HepG2 (cell line): Measurements from ENCODE around the gene SLC22A23. TPM values are rescaled to one million over a fixed set of nuclear protein-coding genes. Genes with fewer than 3 reads are reported as not detected.

Experiments used
- BHLHE40 ChIP-seq: IDR thresholded peaks from 2 replicates; pipeline ENCODE4 v1.6.1; 2011; ENCODE audit warnings: low read length, improper control_type of control experiment
- CEBPB ChIP-seq: IDR thresholded peaks from 2 replicates; pipeline ENCODE4 v1.6.1; 2011; ENCODE audit warnings: low read depth, low read length, improper control_type of control experiment, borderline replicate concordance
- E2F1 ChIP-seq: sonication (generic); formaldehyde crosslinking; IDR thresholded peaks from 2 replicates; pipeline ENCODE4 v1.5.0; 2020; ENCODE audit warnings: missing genetic modification reagents
- FIP1L1 ChIP-seq: fragments of 200-400 bp; formaldehyde crosslinking; IDR thresholded peaks from 2 replicates; pipeline ENCODE4 v1.6.1; 2018; ENCODE audit warnings: low read depth, mild to moderate bottlenecking, low read length, moderate library complexity, borderline replicate concordance; ENCODE audit not compliant: insufficient read depth
- HIVEP1 ChIP-seq: sonication (generic); formaldehyde crosslinking; IDR thresholded peaks from 2 replicates; pipeline ENCODE4 v1.4.0; 2020; ENCODE audit warnings: mild to moderate bottlenecking, missing genetic modification reagents
- KLF13 ChIP-seq: sonication (generic); formaldehyde crosslinking; IDR thresholded peaks from 2 replicates; pipeline ENCODE4 v1.4.0; 2020; ENCODE audit warnings: mild to moderate bottlenecking, missing genetic modification reagents
- KLF15 ChIP-seq: sonication (generic); formaldehyde crosslinking; IDR thresholded peaks from 2 replicates; pipeline ENCODE4 v1.8.1; 2023; ENCODE audit warnings: borderline replicate concordance, mild to moderate bottlenecking, inconsistent platforms, missing genetic modification reagents, mixed read lengths
- MXI1 ChIP-seq: IDR thresholded peaks from 3 replicates; pipeline ENCODE4 v1.6.1; 2012; ENCODE audit warnings: low read depth, low read length, inconsistent platforms, borderline replicate concordance
- RBM39 ChIP-seq: fragments of 200-400 bp; formaldehyde crosslinking; IDR thresholded peaks from one replicate; pipeline ENCODE4 v1.6.1; 2018; ENCODE audit warnings: antibody characterized with exemption, mild to moderate bottlenecking, low read depth, low read length; ENCODE audit not compliant: poor library complexity, severe bottlenecking
- REST ChIP-seq, 2 experiments: IDR thresholded peaks; 2 replicates each; pipeline ENCODE4 v1.6.1; 2011 to 2012; ENCODE audit warnings: low read length in 2 of 2, borderline replicate concordance in 1 of 2, low read depth in 1 of 2, mild to moderate bottlenecking in 1 of 2, moderate library complexity in 1 of 2
- RFX5 ChIP-seq: IDR thresholded peaks from 2 replicates; pipeline ENCODE4 v1.6.1; 2011; ENCODE audit warnings: low read depth, low read length, improper control_type of control experiment
- RXRA ChIP-seq: sonication (generic); formaldehyde crosslinking; IDR thresholded peaks from 2 replicates; pipeline ENCODE4 v1.5.1; 2020; ENCODE audit warnings: missing genetic modification reagents
- SOX13 ChIP-seq, 3 experiments: fragments of 450-650 bp in 1 of 3; sonication (generic) in 1 of 3; formaldehyde crosslinking in 1 of 3; IDR thresholded peaks in 2 of 3; conservative IDR thresholded peaks in 1 of 3; 2 replicates each; pipeline versions ENCODE4 v1.5.0 to v1.6.1; 2016 to 2020; ENCODE audit warnings: antibody characterized with exemption in 1 of 3, mild to moderate bottlenecking in 1 of 3, missing compliant biosample characterization in 1 of 3, missing genetic modification reagents in 1 of 3, moderate library complexity in 1 of 3
- SRY ChIP-seq: sonication (generic); formaldehyde crosslinking; IDR thresholded peaks from 2 replicates; pipeline ENCODE4 v1.8.0; 2022; ENCODE audit warnings: mild to moderate bottlenecking, missing genetic modification reagents
- TSC22D2 ChIP-seq: sonication (generic); formaldehyde crosslinking; IDR thresholded peaks from 2 replicates; pipeline ENCODE4 v1.5.1; 2020; ENCODE audit warnings: missing genetic modification reagents, mild to moderate bottlenecking, borderline replicate concordance
- ZFYVE20 ChIP-seq: sonication (generic); formaldehyde crosslinking; IDR thresholded peaks from 2 replicates; pipeline ENCODE4 v1.8.0; 2023; ENCODE audit warnings: low read depth, mild to moderate bottlenecking, moderate library complexity, missing genetic modification reagents, borderline replicate concordance
- ZNF20 ChIP-seq: sonication (generic); formaldehyde crosslinking; IDR thresholded peaks from 2 replicates; pipeline ENCODE4 v1.4.0; 2020; ENCODE audit warnings: mild to moderate bottlenecking, moderate library complexity, missing genetic modification reagents
- ZNF256 ChIP-seq: sonication (generic); formaldehyde crosslinking; conservative IDR thresholded peaks from 2 replicates; pipeline ENCODE4 v1.4.0; 2020; ENCODE audit warnings: missing genetic modification reagents
- ZNF572 ChIP-seq: sonication (generic); formaldehyde crosslinking; IDR thresholded peaks from 2 replicates; pipeline ENCODE4 v1.5.1; 2020; ENCODE audit warnings: mild to moderate bottlenecking, missing genetic modification reagents
- ZNF780A ChIP-seq: sonication (generic); formaldehyde crosslinking; IDR thresholded peaks from 2 replicates; pipeline ENCODE4 v1.8.0; 2022; ENCODE audit warnings: mild to moderate bottlenecking, missing genetic modification reagents, moderate library complexity
- polyA plus RNA-seq, 8 experiments: library from polyadenylated mRNA; depleted of rRNA in 3 of 8; stranded (reverse) in 7 of 8; unstranded in 1 of 8; fragments of >200 nt; fragmentation: Illumina TruSeq in 4 of 8; extraction: Trizol in 4 of 8; gene quantifications; 2 replicates each; pipeline versions ENCODE4 v1.2.1 to v1.2.3, GENCODE V29; 2011 to 2016; ENCODE audit warnings: low read depth in 4 of 8, missing spikeins in 1 of 8, mixed read lengths in 1 of 8; ENCODE audit not compliant: insufficient read depth in 1 of 8
- total RNA-seq, 5 experiments: library from RNA; depleted of rRNA; stranded (reverse); fragments of >200 nt; fragmentation: Illumina TruSeq; extraction: Trizol; gene quantifications; 2 replicates each; pipeline ENCODE4 v1.2.3, GENCODE V29; 2016; ENCODE audit warnings: low read depth in 1 of 5
- TF ChIP-seq, protein P1 (sequence below): sonication (generic); formaldehyde crosslinking; IDR thresholded peaks from 2 replicates; pipeline ENCODE4 v1.4.0; 2020; ENCODE audit warnings: missing genetic modification reagents

SLC22A23 gene
- total and polyA plus RNA-seq, 2 of the 13 experiments (the other 11 are each of a cell fraction or from before 2014, with no cell fraction given) = 11.8 to 17.5 TPM

DNA sequence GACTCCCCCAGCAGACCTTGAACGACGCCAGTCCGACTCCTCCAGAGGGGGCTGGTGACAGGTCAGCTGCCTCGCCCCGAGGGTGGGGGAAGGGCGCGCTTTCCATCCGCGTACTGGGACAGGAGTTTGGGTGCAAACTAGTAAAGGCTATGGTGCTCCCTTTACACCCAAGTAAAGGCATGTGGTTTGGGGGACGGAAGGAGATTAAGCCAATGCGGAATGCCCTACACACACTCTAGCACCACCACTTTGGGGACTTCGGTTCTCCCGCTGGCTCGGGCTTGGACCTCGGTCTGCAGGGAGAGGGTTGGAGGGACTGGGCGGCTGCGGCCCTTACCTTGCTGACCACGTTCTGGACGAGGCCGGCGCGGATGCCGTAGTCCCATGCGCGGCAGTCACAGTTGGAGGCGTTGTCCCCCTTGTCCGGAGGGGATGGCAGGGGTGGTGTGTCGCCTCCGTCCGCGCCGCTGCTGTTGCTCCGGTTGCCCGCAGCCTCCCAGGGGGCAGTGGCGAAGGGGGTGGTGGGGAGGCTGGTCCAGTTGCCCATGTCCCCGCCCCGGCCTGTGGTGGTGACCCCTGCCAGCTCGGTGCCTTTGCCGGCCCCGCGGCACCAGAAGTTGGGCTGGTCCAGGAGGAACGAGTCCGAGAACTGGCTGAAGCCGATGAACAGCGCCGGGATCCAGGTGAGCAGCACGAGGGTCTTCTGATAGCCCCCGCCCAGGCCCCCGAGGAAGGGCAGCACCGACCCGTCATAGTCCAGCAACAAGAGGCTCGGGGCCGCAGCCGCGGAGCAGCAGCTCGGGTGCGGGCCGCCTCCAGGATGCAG lies 1.1 kb downstream of the SLC22A23 start (continued):
- peak; percentile 33; the same call in 1 of the 3 replicates for TF ChIP-seq MXI1
- TF ChIP-seq ZNF572 = no peak
- TF ChIP-seq, protein P1, sequence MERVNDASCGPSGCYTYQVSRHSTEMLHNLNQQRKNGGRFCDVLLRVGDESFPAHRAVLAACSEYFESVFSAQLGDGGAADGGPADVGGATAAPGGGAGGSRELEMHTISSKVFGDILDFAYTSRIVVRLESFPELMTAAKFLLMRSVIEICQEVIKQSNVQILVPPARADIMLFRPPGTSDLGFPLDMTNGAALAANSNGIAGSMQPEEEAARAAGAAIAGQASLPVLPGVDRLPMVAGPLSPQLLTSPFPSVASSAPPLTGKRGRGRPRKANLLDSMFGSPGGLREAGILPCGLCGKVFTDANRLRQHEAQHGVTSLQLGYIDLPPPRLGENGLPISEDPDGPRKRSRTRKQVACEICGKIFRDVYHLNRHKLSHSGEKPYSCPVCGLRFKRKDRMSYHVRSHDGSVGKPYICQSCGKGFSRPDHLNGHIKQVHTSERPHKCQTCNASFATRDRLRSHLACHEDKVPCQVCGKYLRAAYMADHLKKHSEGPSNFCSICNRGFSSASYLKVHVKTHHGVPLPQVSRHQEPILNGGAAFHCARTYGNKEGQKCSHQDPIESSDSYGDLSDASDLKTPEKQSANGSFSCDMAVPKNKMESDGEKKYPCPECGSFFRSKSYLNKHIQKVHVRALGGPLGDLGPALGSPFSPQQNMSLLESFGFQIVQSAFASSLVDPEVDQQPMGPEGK (CRISPR knock-in tag) = peak; percentile 67
- TF ChIP-seq ZNF20 (CRISPR knock-in tag) = no peak
- no peak for TF ChIP-seq ZNF256 (CRISPR knock-in tag)
- no peak for TF ChIP-seq BHLHE40
- TF ChIP-seq RFX5 = no peak
- no peak for TF ChIP-seq SRY (CRISPR knock-in tag)
- no peak for TF ChIP-seq KLF15 (CRISPR knock-in tag)
- no peak for TF ChIP-seq E2F1 (CRISPR knock-in tag)
- peak; percentile 82 for TF ChIP-seq RBM39
- no peak for TF ChIP-seq ZNF780A (CRISPR knock-in tag)
- no peak for TF ChIP-seq HIVEP1 (CRISPR knock-in tag)
- TF ChIP-seq CEBPB = no peak
- peak; percentile 65 for TF ChIP-seq RXRA
- TF ChIP-seq SOX13 (IDR thresholded peaks at IDR 0.05) = no peak
- TF ChIP-seq SOX13 (CRISPR knock-in tag; conservative IDR thresholded peaks at IDR 0.05 in 1 of 2, IDR thresholded peaks at IDR 0.05 in 1 of 2) = peak in 1 of 2 experiments; percentile 15; a peak in 1 of 4 replicates
- TF ChIP-seq KLF13 (CRISPR knock-in tag) = 0 out of 2 replicates have a peak, but pooled peaks have one; percentile 54
- no peak for TF ChIP-seq FIP1L1
- no peak for TF ChIP-seq REST (IDR thresholded peaks at IDR 0.05; ENCODE audit: borderline replicate concordance in 1 of 2, low read depth in 1 of 2, low read length in 2 of 2)
- no peak for TF ChIP-seq ZFYVE20 (CRISPR knock-in tag)
- TF ChIP-seq TSC22D2 (CRISPR knock-in tag) = no peak
